ENCODE results near the gene PPP1R9A.
A peak's percentile ranks its signal among the peaks of the same experiment; 100 is the strongest.

Gene PPP1R9A

DNA sequence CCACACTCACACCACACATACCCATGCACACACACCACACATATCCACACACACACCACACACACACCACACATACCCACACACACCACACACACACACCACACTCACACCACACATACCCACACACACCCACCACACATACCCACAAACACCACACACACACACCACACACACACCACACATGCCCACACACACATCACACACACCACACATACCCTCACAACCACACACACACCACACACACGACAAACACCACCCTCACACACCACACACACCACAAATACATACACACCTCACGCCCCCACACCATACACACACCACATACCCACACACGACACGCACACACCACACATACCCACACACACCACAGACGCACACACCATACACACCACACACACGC, 297.2 kb downstream of the PPP1R9A start (continued):
- TF ChIP-seq ZNF521 (tag by site-specific recombination; IDR thresholded peaks at IDR 0.05): 0 out of 2 replicates have a peak, but pooled peaks have one; percentile 54
- no peak for TF ChIP-seq PRDM2 (tag by site-specific recombination; IDR thresholded peaks at IDR 0.05; ENCODE audit: borderline replicate concordance)
- peak; percentile 59; the same call in 1 of the 2 replicates for TF ChIP-seq ZNF311 (tag by site-specific recombination; IDR thresholded peaks at IDR 0.05; ENCODE audit: borderline replicate concordance)
- peak; percentile 43; the same call in 1 of the 2 replicates for TF ChIP-seq ZNF18 (tag by site-specific recombination; IDR thresholded peaks at IDR 0.05)
- peak; percentile 28; the same call in 1 of the 2 replicates for TF ChIP-seq ZNF707 (tag by site-specific recombination; IDR thresholded peaks at IDR 0.05)
- TF ChIP-seq ZNF175 (tag by site-specific recombination; IDR thresholded peaks at IDR 0.05): no peak
- no peak for TF ChIP-seq ZNF501 (tag by site-specific recombination; IDR thresholded peaks at IDR 0.05)
- no peak for TF ChIP-seq ZNF548 (tag by site-specific recombination; IDR thresholded peaks at IDR 0.05)
- 0 out of 2 replicates have a peak, but pooled peaks have one; percentile 8 for TF ChIP-seq ZNF112 (tag by site-specific recombination; IDR thresholded peaks at IDR 0.05)
- no peak for TF ChIP-seq TCF7L2 (IDR thresholded peaks at IDR 0.05; ENCODE audit: borderline replicate concordance, low read depth, low read length)
- no peak for TF ChIP-seq YY1 (tag by site-specific recombination; IDR thresholded peaks at IDR 0.05)

DNA sequence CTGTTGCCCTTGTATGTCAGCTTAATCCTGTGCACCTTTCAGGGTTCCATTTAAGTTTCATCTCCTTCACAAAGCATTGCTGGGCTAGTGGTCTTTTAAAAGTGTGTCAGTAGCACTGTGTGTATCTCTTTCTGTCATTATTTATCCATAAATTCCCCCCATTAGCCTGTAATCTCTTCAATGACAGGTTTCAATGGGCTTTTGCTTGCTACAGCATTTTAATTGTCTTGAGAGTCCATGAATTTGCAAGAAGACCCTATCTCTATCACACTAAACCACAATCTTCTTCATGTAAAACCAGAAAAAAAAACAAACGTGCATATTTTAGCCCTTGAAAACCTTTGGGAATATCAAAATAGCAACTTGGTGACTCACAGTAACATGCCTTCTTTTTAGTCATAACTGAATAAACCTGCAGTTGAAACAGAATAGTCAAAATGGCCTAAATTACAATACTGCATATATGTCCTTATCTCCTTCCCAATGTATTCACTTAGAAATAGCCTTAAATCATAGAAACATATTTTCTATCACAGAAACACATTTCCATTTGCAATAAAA, 298.4 kb downstream of the PPP1R9A start:
- H3K27ac ChIP-seq (ENCODE audit: extremely low read depth, low read depth, low read length): no peak overlapping the region
- TF ChIP-seq ZNF366 (tag by site-specific recombination; conservative IDR thresholded peaks at IDR 0.05) (0 out of 2 replicates have a peak, but pooled peaks have one; percentile 12), ZNF426 (tag by site-specific recombination; IDR thresholded peaks at IDR 0.05) (no peak)
- H3K36me3 ChIP-seq (ENCODE audit: control insufficient read depth in 2 of 2, insufficient read depth in 1 of 2, low read length in 2 of 2): no peaks in the 10 kb centered on the region
- no peak overlapping the region for H3K4me3 ChIP-seq (ENCODE audit: low read depth, low read length)
- POLR2A ChIA-PET: no interaction called here
- no peaks in the 10 kb centered on the region for H3K9me3 ChIP-seq (ENCODE audit: control insufficient read depth, insufficient read depth, low read depth, low read length)
- peaks cover 6% of the 10 kb centered on the region; the same call in 1 of the 2 replicates for H3K4me1 ChIP-seq (ENCODE audit: control insufficient read depth, insufficient read depth, low read length)
- CTCF ChIA-PET: interaction anchor here (0.6 kb wide), 2 partner anchors 118 to 930 kb away, joined by 3 read pairs; no protein-coding TSS in a partner anchor

GRCh38 chr7:95209276-95209675, 301.9 kb downstream of the PPP1R9A start:
- Histone ChIP-seq H3K9me3 (ENCODE audit: control insufficient read depth, insufficient read depth, low read depth, low read length) (no peaks in the 10 kb centered on the region), H3K36me3 (ENCODE audit: control insufficient read depth in 2 of 2, insufficient read depth in 1 of 2, low read length in 2 of 2) (no peaks in the 10 kb centered on the region), H3K4me3 (ENCODE audit: low read depth, low read length) (no peak overlapping the region), H3K27ac (ENCODE audit: extremely low read depth, low read depth, low read length) (no peak overlapping the region), H3K4me1 (ENCODE audit: control insufficient read depth, insufficient read depth, low read length) (peaks cover 6% of the 10 kb centered on the region; the same call in 1 of the 2 replicates)
- no peak for TF ChIP-seq ZNF600 (tag by site-specific recombination; IDR thresholded peaks at IDR 0.05)
- TF ChIP-seq ZNF629 (tag by site-specific recombination; IDR thresholded peaks at IDR 0.05): no peak
- TF ChIP-seq ZNF548 (tag by site-specific recombination; IDR thresholded peaks at IDR 0.05): no peak
- CTCF ChIA-PET: no interaction called here
- POLR2A ChIA-PET: no interaction called here
